ENCODE data around the gene NEK6.

NEK6 gene

GRCh38 chr9:124345063-124345462 is 87.3 kb downstream of the NEK6 start:
- ATAC-seq (ENCODE audit: insufficient read depth, low read depth) (no peak), DNase-seq (no peak)
- no peaks in the 10 kb centered on the region for H3K9me3 ChIP-seq (ENCODE audit: insufficient read depth, low read length, severe bottlenecking)
- no peak overlapping the region for H3K4me3 ChIP-seq (ENCODE audit: low read depth in 1 of 2, low read length in 2 of 2)
- H3K9ac ChIP-seq (ENCODE audit: low read depth, low read length), result no peak overlapping the region
- 0 out of 2 replicates have a peak, but pooled peaks cover 4% of the 10 kb centered on the region for H4K20me1 ChIP-seq (ENCODE audit: insufficient read depth, low read length)
- H3K4me2 ChIP-seq (ENCODE audit: insufficient read depth, low read length), result no peak overlapping the region
- no peak overlapping the region for H2AFZ ChIP-seq (ENCODE audit: low read depth, low read length)
- H3K4me1 ChIP-seq (ENCODE audit: insufficient read depth, low read length), result no peaks in the 10 kb centered on the region
- H3K79me2 ChIP-seq (ENCODE audit: insufficient read depth, low read length), result no peaks in the 10 kb centered on the region
- peaks cover 20% of the 10 kb centered on the region; the same call in 1 of the 2 replicates for H3K36me3 ChIP-seq (ENCODE audit: insufficient read depth, low read length)
- H3K27ac ChIP-seq (ENCODE audit: low read length), result no peak overlapping the region
- H3K27me3 ChIP-seq (ENCODE audit: insufficient read depth, low read length, poor library complexity), result no peaks in the 10 kb centered on the region
- TF ChIP-seq EZH2 (IDR thresholded peaks at IDR 0.05; ENCODE audit: borderline replicate concordance, low read depth, low read length, severe bottlenecking), result no peak
- no peak for TF ChIP-seq CTCF (IDR thresholded peaks at IDR 0.05; ENCODE audit: borderline replicate concordance, extremely low read depth, low read length, poor library complexity, severe bottlenecking)

- Histone ChIP-seq H3K4me1 (ENCODE audit: insufficient read depth, low read length) (no peaks in the 10 kb centered on the region), H3K27ac (ENCODE audit: low read length) (no peak overlapping the region), H2AFZ (ENCODE audit: low read depth, low read length) (no peak overlapping the region), H3K4me3 (ENCODE audit: low read depth in 1 of 2, low read length in 2 of 2) (no peak overlapping the region), H3K27me3 (ENCODE audit: insufficient read depth, low read length, poor library complexity) (no peaks in the 10 kb centered on the region), H3K79me2 (ENCODE audit: insufficient read depth, low read length) (no peaks in the 10 kb centered on the region), H3K4me2 (ENCODE audit: insufficient read depth, low read length) (no peak overlapping the region), H3K9me3 (ENCODE audit: insufficient read depth, low read length, severe bottlenecking) (no peaks in the 10 kb centered on the region), H4K20me1 (ENCODE audit: insufficient read depth, low read length) (peaks cover 10% of the 10 kb centered on the region; the same call in 1 of the 2 replicates), H3K36me3 (ENCODE audit: insufficient read depth, low read length) (peaks cover 27% of the 10 kb centered on the region), H3K9ac (ENCODE audit: low read depth, low read length) (no peak overlapping the region)
- DNase-seq (no peak), ATAC-seq (ENCODE audit: insufficient read depth, low read depth) (no peak)
- TF ChIP-seq CTCF (IDR thresholded peaks at IDR 0.05; ENCODE audit: borderline replicate concordance, extremely low read depth, low read length, poor library complexity, severe bottlenecking) (no peak), EZH2 (IDR thresholded peaks at IDR 0.05; ENCODE audit: borderline replicate concordance, low read depth, low read length, severe bottlenecking) (no peak)
These were observed 88.1 kb downstream of the NEK6 start for GRCh38 chr9:124345751-124346281.

- Histone ChIP-seq H3K27me3 (ENCODE audit: insufficient read depth, low read length, poor library complexity) (no peaks in the 10 kb centered on the region), H3K27ac (ENCODE audit: low read length) (no peak overlapping the region), H3K36me3 (ENCODE audit: insufficient read depth, low read length) (peaks cover 34% of the 10 kb centered on the region), H3K9ac (ENCODE audit: low read depth, low read length) (no peak overlapping the region), H3K4me1 (ENCODE audit: insufficient read depth, low read length) (no peaks in the 10 kb centered on the region), H3K4me2 (ENCODE audit: insufficient read depth, low read length) (no peak overlapping the region), H4K20me1 (ENCODE audit: insufficient read depth, low read length) (peaks cover 13% of the 10 kb centered on the region), H2AFZ (ENCODE audit: low read depth, low read length) (no peak overlapping the region), H3K4me3 (ENCODE audit: low read depth in 1 of 2, low read length in 2 of 2) (no peak overlapping the region), H3K79me2 (ENCODE audit: insufficient read depth, low read length) (no peaks in the 10 kb centered on the region), H3K9me3 (ENCODE audit: insufficient read depth, low read length, severe bottlenecking) (no peaks in the 10 kb centered on the region)
- DNase-seq (no peak), ATAC-seq (ENCODE audit: insufficient read depth, low read depth) (no peak)
- TF ChIP-seq EZH2 (IDR thresholded peaks at IDR 0.05; ENCODE audit: borderline replicate concordance, low read depth, low read length, severe bottlenecking) (no peak), CTCF (IDR thresholded peaks at IDR 0.05; ENCODE audit: borderline replicate concordance, extremely low read depth, low read length, poor library complexity, severe bottlenecking) (no peak)
These were observed 88.8 kb downstream of the NEK6 start for GRCh38 chr9:124346347-124347163.
